ENCODE data around the gene SCNN1A.

Gene SCNN1A

GRCh38 chr12:6336079-6336888, 39.1 kb downstream of the SCNN1A start:
- peak overlapping the region; percentile 77 for H3K4me3 ChIP-seq (replicated peaks; ENCODE audit: insufficient read depth, low read length)
- peak; percentile 94 to 97 for DNase-seq (ENCODE audit: low read depth in 1 of 2, low spot score in 1 of 2)
- no peak for TF ChIP-seq SPI1 (IDR thresholded peaks at IDR 0.05; ENCODE audit: borderline replicate concordance, low read depth)
- TF ChIP-seq GABPA (IDR thresholded peaks at IDR 0.05; ENCODE audit: low read depth) = no peak
- no peak for TF ChIP-seq REST (IDR thresholded peaks at IDR 0.05; ENCODE audit: insufficient replicate concordance, low read depth)
- TF ChIP-seq, protein P1, sequence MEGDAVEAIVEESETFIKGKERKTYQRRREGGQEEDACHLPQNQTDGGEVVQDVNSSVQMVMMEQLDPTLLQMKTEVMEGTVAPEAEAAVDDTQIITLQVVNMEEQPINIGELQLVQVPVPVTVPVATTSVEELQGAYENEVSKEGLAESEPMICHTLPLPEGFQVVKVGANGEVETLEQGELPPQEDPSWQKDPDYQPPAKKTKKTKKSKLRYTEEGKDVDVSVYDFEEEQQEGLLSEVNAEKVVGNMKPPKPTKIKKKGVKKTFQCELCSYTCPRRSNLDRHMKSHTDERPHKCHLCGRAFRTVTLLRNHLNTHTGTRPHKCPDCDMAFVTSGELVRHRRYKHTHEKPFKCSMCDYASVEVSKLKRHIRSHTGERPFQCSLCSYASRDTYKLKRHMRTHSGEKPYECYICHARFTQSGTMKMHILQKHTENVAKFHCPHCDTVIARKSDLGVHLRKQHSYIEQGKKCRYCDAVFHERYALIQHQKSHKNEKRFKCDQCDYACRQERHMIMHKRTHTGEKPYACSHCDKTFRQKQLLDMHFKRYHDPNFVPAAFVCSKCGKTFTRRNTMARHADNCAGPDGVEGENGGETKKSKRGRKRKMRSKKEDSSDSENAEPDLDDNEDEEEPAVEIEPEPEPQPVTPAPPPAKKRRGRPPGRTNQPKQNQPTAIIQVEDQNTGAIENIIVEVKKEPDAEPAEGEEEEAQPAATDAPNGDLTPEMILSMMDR (IDR thresholded peaks at IDR 0.05; ENCODE audit: insufficient read depth, low read length) = no peak
- no peak; the same call in 1 of the 2 replicates for TF ChIP-seq POLR2AphosphoS5 (IDR thresholded peaks at IDR 0.05; ENCODE audit: low read depth)
- peak overlapping the region; percentile 99 for H3K27ac ChIP-seq (replicated peaks)
- no peaks in the 10 kb centered on the region for H3K27me3 ChIP-seq (ENCODE audit: insufficient read depth, poor library complexity, severe bottlenecking)

DNA sequence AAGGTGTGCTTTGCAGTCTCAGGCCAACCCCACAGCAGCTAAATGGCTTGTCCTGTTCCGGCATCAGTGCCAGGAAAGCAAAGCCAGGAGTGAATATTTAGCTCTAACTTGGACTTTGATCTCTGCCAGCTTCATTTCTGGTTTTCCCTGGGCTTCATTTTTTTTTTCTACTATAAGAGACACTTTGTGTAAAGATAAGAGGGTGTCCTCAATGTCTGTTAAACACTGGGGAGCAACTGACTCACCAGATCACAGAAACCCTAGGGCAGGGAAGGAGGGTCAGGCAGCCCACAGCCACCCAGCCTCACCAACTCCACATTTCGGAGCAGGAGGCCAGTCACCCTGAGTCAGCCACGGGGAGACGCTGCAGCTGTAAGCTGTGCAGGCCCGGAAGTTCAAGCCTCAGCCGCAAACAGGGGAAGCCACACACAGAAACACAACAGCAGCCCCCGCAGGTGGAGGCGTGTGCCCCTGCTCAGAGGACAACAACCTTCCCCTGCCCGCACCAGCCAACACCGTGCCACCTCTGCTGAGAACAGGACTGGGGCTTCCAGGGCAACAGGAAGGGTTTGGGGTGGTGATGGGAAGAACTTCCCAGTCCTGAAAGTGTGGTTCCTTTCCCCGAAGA, 39.8 kb downstream of the SCNN1A start:
- peak overlapping the region; percentile 99 for H3K27ac ChIP-seq (replicated peaks)
- TF ChIP-seq GABPA (IDR thresholded peaks at IDR 0.05; ENCODE audit: low read depth) (peak; percentile 75), REST (IDR thresholded peaks at IDR 0.05; ENCODE audit: insufficient replicate concordance, low read depth) (no peak), SPI1 (IDR thresholded peaks at IDR 0.05; ENCODE audit: borderline replicate concordance, low read depth) (peak; percentile 37; the same call in 1 of the 2 replicates), POLR2AphosphoS5 (IDR thresholded peaks at IDR 0.05; ENCODE audit: low read depth) (peak; percentile 83)
- TF ChIP-seq, protein P1 (IDR thresholded peaks at IDR 0.05; ENCODE audit: insufficient read depth, low read length) = peak; percentile 74
- DNase-seq (ENCODE audit: low read depth in 1 of 2, low spot score in 1 of 2) = peak in 1 of 2 experiments; percentile 91
- H3K4me3 ChIP-seq (replicated peaks; ENCODE audit: insufficient read depth, low read length) = peak overlapping the region; percentile 77
- no peaks in the 10 kb centered on the region for H3K27me3 ChIP-seq (ENCODE audit: insufficient read depth, poor library complexity, severe bottlenecking)

- TF ChIP-seq POLR2AphosphoS5 (IDR thresholded peaks at IDR 0.05; ENCODE audit: low read depth) (no peak), SPI1 (IDR thresholded peaks at IDR 0.05; ENCODE audit: borderline replicate concordance, low read depth) (no peak), REST (IDR thresholded peaks at IDR 0.05; ENCODE audit: insufficient replicate concordance, low read depth) (no peak), GABPA (IDR thresholded peaks at IDR 0.05; ENCODE audit: low read depth) (no peak)
- TF ChIP-seq, protein P1 (IDR thresholded peaks at IDR 0.05; ENCODE audit: insufficient read depth, low read length) = no peak
- DNase-seq (ENCODE audit: low read depth in 1 of 2, low spot score in 1 of 2) = no peak
- H3K4me3 ChIP-seq (replicated peaks; ENCODE audit: insufficient read depth, low read length) = no peak overlapping the region
- no peaks in the 10 kb centered on the region for H3K27me3 ChIP-seq (ENCODE audit: insufficient read depth, poor library complexity, severe bottlenecking)
- peak overlapping the region; percentile 99 for H3K27ac ChIP-seq (replicated peaks)
Observed at GRCh38 chr12:6334940-6335450, 40.4 kb downstream of the SCNN1A start.

Measured in HL-60 (cell line).